ENCODE measurements around the gene KITLG. TPM values are rescaled to one million over a fixed set of nuclear protein-coding genes. Genes with fewer than 3 reads are reported as not detected.

Gene KITLG
- total RNA-seq, 1 experiment from 2014 or later, result 32.5 TPM

DNA sequence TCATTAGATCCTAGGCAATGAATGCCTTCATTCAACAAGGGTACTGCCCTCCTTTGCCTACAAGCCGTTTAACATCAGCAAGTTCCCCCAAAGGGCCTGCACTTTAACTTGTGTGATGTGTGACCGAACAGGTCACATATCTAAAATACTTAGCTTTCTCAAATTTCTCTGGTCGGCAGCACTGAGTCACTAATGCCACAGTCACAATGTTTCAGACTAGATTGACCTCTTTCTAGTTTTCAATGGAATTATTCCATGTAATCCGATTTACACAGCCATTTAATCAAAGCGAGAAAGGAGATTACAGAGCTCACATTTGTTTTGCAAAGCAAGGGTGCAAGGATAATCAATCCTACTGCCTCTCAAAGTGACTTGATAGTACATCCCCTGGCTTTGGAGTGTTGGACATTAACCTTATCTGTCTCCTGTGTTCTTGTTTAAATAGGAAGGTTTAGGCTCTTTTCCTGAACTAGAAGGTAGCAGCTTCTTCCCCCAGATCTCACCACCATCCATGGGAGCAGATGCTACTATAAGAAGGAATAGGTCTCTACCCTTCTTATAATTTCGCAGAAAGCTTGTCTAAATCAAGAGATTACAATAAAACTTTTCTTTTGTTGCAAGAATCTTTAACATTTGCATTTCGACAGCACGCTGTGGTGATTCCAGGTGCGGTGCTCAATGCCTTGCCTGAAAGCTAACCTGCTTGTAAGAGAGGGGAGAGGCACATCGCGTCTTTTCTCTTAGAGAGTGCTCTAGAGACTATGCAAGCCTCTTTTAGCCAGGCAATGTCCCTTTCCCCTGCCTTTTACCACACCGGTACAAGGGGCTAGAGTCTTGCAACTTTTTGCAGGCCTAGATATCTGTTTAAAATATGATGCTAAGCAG, 1.8 kb downstream of the KITLG start:
- in situ Hi-C loops (cut with HindIII; ENCODE audit: low pct_unique_long_range_greater_than_20kb, low sequenced_read_pairs), result no loop called here

DNA sequence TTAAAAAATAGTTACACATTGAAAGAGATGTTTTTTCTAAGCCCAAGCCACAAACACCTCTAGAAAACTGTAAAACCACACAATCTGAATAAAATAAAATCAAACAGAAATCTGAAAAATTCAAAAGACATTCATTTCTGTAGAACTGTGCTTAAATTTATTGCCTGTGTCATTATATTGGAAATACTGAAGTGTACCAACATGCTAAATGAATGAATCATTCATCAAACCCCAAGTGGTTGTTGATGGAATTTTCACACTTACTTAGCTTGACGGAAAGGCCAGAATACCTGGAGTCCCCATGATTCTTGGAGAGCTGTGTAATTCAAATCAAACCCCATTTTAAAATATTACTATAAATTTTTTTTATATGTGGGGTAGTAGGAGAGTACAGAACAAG, 2.7 kb downstream of the KITLG start:
- peak; percentile 38 for DNase-seq (ENCODE audit: low read depth)
- in situ Hi-C loops (cut with HindIII; ENCODE audit: low pct_unique_long_range_greater_than_20kb, low sequenced_read_pairs), result no loop called here

More for the DNA sequence above, 1.8 kb downstream of the KITLG start:
- DNase-seq (ENCODE audit: low read depth), result peak; percentile 39

DNA sequence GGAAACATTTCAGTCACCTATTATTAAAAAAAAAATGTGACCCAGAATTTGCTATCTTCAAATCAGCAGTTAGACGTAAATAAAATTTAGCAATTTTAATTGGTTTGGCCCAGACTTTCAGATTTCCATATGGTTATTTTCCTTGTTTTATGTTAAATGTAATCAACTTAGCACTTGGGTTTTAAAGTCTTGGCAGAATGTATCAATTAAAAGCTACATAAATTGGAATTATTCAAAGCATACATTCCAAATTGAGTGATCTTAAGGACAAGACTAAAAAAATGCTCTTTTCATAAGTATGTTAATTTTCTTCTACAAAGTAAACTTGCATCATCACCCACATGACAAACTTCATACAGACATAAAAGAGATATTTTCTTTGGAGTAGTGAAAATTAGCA, 3.4 kb downstream of the KITLG start:
- DNase-seq (ENCODE audit: low read depth), result no peak
- in situ Hi-C loops (cut with HindIII; ENCODE audit: low pct_unique_long_range_greater_than_20kb, low sequenced_read_pairs), result no loop called here

DNA sequence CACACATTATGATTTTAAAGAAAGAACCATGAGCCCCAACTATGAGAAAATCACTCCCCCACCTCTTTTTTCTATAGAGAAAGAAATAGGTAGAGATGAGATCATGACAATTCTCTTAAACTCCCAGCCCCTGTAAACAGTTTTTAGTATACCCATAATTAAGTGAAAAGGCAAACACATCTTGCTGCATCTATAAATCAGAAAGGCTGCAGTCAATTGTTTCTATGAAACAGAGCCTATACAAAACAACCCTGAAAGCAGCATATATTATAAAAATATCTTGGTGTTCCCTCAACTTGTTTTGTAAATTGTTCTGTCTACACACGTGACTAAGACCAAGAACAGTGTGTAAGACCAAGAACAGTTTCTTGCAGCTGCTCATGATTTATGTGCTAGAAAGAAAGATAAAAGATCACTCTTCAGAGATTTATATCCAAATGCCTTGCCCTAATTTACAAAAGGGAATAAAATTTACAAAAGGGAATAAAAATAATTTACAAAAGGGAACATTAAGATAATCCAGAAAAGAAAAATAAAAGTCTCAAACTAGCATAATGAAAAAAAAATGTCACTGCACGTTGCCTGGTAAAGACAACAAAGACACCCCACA, 4.8 kb downstream of the KITLG start:
- no peak for DNase-seq (ENCODE audit: low read depth)
- in situ Hi-C loops (cut with HindIII; ENCODE audit: low pct_unique_long_range_greater_than_20kb, low sequenced_read_pairs), result no loop called here

DNA sequence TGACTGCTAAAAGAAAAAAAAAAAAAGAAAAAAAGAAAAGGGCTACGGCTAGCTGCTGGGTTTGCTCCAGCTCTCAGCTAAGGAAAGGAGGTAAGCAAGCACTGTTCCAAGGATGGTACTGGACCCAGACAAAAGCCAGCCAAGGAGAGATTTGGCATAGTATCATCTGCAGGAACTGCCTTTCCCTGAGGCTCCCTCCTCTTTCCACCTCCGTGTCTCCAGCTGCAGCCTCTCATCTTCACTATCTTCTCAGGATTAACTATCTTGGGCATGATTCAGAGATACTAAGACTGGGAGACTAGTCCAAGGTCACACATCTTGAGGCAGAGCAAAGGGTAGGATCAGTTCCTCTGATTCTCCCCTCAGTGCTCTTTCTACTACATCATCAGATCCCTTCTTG, 6.0 kb downstream of the KITLG start:
- in situ Hi-C loops (cut with HindIII; ENCODE audit: low pct_unique_long_range_greater_than_20kb, low sequenced_read_pairs), result no loop called here
- no peak for DNase-seq (ENCODE audit: low read depth)

DNA sequence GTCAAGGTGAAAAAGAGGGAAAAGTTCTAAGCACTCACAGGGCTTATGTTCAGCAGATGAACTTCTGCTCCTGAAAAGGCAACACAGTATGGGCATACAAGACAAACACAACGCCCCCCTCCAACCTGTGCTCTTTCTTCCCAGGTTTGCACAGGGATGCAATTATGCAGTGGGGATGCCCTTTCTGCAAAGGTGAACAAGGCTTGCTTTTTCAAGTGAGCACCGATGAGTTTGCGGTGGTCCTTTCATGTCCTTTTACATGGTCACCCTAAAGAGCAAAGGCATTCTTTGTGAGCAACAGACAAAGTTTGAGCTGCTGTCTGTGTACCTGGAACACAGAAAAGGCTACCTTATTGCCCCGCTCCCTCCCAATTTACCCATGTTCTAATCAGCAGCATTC, 6.7 kb downstream of the KITLG start:
- in situ Hi-C loops (cut with HindIII; ENCODE audit: low pct_unique_long_range_greater_than_20kb, low sequenced_read_pairs), result no loop called here
- DNase-seq (ENCODE audit: low read depth), result no peak

DNA sequence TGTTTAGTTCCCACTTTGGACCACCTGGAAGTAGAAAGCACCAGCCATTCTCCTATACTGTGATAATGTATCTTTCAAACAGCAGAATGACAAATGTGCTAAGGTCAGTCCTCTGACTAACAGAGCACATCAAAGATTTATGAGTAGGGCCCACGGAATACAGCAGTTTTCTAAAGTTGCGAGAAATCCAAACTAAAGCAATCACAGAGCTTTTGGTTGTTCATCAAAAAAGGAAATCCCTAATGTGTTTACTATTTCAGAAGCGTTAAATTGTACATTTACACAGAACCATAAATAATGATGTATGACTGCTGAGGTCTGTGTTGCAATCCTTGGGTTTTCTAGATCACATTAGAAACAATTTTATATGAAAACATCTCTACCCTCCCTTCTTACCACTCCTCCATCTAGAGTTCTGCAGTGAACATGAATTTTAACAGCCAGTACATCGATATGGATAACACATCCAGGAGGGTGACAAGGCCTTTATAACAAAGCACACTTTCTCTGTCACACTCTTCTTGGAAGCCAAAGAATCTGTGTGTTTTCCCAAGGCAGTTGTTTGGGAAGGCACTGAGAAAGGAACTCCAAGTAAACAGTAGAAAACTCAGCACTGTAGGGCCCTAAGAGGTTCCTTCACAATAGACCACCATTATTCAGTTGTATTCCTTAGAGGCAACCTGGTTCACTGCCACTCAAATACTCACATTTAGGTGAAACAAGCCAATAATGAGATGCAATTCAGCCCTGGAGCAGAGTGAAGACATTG, 7.3 kb downstream of the KITLG start:
- DNase-seq (ENCODE audit: low read depth), result no peak

DNA sequence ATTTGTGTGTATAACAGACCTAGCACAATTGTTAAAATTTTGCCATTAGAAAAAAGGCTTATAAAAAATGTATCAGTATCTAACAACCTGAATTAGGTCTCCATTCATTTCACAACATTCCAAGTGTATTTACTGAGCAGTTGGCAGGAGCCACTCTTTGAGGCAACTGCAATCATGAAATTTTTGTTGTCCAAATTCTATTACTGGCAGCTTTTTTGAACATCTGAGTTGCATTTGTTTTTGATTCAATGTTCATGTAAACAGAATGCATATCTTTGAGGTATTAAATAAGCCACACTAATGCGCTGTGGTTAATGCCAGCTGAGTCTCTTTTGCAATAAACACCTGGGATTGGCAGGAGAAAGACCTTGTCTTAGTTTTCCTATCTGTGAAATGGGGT, 8.7 kb downstream of the KITLG start:
- no peak for DNase-seq (ENCODE audit: low read depth)
- in situ Hi-C loops (cut with HindIII; ENCODE audit: low pct_unique_long_range_greater_than_20kb, low sequenced_read_pairs), result no loop called here

More for the DNA sequence above, 7.3 kb downstream of the KITLG start:
- in situ Hi-C loops (cut with HindIII; ENCODE audit: low pct_unique_long_range_greater_than_20kb, low sequenced_read_pairs), result no loop called here

DNA sequence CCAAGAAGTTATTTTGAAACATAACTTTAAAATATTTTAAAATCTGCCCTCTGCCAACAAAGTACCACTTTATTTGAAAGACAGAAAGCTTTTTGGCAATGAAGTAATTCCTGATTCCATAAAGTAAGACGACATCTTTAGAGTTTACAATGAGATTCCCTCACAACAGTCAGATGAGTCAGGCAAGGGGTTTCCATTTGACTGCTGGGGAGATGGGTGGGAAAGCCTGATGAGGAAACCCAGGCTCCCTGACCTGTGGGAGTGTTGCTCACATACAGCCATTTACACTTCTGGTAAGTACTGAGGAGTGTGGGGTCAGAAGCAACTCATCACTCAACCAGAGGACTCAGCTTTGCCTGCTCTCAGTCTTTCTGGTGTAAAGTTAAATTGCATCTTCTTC, 10.2 kb downstream of the KITLG start:
- DNase-seq (ENCODE audit: low read depth), result no peak
- in situ Hi-C loops (cut with HindIII; ENCODE audit: low pct_unique_long_range_greater_than_20kb, low sequenced_read_pairs), result no loop called here

DNA sequence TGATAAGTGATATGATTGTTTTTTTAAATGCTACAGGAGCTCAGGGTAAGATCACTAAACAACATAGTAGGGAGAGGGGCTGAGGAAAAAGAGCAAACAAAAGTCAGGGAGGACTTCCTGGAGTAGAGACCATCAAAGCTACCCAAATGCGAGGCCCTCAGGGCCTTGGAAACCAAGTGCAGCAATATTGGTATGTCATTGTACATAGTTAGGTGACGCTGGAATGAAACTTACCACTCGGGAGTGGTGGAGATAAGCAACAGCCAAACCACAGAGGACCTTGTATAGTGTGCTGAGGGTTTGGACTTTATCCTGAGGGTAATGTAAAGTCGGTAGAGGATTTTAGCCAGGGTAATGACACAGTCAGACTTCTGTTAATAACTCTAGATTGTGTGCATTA, 13.8 kb downstream of the KITLG start:
- in situ Hi-C loops (cut with HindIII; ENCODE audit: low pct_unique_long_range_greater_than_20kb, low sequenced_read_pairs), result no loop called here
- no peak for DNase-seq (ENCODE audit: low read depth)

DNA sequence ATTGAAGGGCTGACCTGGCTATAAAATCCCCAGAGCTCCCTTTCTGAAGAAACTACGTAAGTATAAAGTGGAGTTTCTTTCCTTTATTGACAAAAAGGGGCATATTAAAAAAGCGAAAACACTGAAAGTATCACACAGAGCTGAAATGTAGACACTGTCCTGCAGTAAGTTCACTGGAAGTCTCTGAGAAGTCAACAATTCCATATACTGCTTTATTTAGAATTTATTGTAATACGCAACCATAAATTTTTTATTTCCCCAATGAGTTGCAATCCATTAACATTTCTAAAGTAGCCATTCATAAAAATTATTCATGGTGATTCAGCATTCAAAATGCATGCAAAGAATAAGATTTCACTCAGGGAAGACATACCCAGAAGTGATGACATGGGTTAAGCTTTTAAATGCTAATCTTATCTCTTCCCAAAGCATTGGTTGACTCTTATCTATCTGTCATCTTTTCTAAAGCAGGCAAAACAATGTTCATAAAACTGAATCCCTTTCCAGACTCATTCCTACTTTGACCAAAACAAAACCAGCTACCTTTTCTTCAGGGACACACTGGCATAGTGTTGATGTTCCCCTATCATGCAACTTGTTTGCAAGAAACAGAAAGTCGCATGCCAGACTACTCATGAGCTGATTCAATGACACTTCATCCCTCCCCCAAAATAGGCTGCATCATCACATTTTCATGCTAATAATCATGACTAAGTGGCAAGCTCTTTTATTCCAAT, 17.3 kb downstream of the KITLG start:
- no peak for DNase-seq (ENCODE audit: low read depth)

DNA sequence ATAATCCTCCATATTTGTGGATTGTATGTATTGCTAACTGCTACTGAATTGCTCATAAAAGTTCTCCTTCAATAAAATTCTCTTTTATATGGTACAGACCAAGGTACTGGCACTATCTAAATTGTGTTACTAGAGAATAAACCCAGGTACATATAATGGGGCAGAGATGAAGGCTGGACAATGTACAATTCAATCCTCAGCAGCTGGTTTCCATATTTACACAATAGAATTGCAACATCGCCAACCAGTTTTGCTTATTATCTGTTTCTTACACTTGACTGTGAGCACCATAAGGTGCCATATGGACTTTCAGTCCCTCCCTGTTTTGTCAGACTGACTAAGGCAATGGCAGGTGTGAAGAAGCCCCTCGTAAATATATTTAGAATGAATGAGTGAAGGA, 18.1 kb downstream of the KITLG start:
- in situ Hi-C loops (cut with HindIII; ENCODE audit: low pct_unique_long_range_greater_than_20kb, low sequenced_read_pairs), result no loop called here
- DNase-seq (ENCODE audit: low read depth), result no peak

More for the DNA sequence above, 17.3 kb downstream of the KITLG start:
- in situ Hi-C loops (cut with HindIII; ENCODE audit: low pct_unique_long_range_greater_than_20kb, low sequenced_read_pairs), result no loop called here

DNA sequence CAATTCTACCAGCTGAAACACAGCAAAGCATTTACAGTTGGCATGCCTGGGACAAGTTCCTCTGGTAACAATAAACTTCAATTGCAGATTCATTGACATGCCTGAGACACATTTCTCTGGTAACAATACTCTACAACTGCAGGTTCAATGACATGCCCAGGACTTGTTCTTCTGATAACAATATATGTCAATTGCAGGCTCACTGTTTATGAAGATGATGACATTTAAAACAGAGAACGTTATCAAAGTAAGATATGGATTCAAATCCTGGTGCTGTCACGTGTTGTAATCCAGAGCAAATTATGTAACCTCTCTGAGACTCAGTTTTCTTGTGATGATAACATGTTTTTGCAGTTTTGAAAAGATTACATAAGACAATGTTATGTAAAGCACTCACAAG, 20.5 kb downstream of the KITLG start:
- in situ Hi-C loops (cut with HindIII; ENCODE audit: low pct_unique_long_range_greater_than_20kb, low sequenced_read_pairs), result no loop called here
- DNase-seq (ENCODE audit: low read depth), result no peak

DNA sequence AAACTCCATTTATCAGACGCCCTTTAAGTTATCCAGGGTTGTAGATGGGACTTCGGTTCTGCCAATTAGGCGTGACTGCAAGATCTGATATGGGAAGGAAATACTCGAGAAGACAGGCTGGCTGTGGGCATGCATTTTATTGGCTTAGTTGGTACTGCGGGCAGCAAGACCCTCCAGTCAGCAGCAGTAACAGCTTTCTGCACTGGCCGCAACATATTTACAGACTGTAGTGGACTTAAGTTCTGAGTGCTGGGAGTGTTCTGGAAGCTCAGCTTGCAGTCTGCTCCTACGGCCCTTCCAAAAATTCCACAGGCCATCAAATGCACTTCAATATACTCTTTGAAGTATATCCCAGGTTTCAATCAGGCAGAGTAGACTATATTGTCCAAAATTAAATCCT, 21.1 kb downstream of the KITLG start:
- no peak for DNase-seq (ENCODE audit: low read depth)
- in situ Hi-C loops (cut with HindIII; ENCODE audit: low pct_unique_long_range_greater_than_20kb, low sequenced_read_pairs), result no loop called here

DNA sequence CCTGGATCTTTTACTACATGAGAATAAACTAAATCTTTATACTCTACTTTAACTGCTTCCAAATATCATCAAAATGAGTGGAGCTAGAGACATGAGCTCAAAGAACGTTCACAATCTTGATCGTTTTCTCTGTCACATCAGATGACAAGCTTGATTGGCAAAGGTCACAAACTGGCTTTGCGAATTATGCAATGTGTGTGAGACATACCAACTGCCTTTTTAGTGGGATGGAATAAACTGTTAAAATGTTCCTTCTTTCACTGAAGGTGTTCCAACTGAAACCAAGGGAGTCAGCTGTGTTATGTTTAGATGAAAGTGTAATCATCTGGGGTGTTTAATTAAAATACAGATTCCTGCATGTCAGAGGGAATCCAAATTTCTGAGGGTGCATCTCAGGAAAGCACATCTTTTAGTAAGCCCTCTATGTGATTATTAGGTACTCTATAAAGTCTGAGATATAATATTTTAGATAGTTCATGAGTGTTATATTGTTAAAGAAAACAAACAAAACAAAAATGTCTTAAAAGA, 21.9 kb downstream of the KITLG start:
- DNase-seq (ENCODE audit: low read depth), result no peak
- in situ Hi-C loops (cut with HindIII; ENCODE audit: low pct_unique_long_range_greater_than_20kb, low sequenced_read_pairs), result no loop called here

DNA sequence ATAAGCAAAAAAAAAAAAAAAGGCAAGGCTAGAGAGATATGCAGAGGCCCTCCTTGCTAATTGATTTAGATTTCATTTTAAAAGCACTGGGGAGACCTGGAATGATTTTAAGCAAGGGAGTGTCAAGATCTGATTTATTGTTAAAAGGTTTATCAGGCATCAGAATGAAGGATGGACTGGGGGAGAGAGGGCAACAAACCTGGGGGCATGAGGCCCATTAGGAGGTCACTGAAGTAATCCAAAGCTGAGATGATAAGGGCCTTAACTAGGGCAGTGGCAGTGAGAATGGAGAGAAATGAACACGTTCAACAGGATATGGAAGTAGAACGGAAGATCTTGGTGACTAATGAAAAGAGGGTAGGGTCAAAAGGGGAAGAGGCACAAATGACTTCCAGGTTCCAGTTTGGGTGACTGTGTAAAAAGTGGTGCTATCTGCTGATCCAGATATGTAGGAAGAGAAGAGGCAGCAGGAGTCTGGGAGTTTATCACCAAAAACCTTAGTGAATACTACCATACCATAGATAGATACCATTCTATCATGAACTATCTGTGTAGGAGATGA, 24.0 kb downstream of the KITLG start:
- in situ Hi-C loops (cut with HindIII; ENCODE audit: low pct_unique_long_range_greater_than_20kb, low sequenced_read_pairs), result no loop called here
- no peak for DNase-seq (ENCODE audit: low read depth)

DNA sequence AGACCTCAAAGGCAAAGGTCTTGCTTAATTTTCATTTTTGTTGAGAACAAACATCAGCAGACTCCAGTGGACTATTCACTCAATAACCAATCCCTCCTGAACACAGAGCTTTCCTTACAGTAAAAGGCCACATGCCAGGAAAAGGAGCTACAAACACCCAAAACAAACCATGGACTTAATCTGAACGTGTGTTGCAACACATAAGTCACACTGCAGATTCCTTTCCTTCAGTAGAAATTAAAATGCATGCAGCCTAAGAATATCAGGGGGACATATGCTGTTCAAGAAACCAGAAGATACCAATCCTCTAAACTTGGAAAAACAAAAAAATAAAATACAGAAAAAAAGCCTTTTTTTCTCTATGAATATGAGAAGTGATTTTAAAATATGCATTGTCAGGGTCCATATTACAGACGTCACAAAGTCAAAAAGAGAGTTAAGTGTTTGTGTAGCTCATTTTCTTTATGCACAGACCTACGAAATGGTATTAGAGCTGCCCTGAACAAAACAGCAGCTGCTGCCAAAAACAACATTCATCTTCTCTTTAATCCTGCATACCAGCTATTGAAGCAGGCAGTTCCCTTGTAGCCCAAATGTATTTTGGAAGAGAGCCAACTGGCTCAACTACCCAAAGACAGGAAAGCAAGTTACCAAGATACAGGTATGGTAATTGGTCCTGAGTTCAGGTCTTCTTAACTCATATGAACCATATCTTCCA, 26.2 kb downstream of the KITLG start:
- DNase-seq (ENCODE audit: low read depth), result peak; percentile 71
- in situ Hi-C loops (cut with HindIII; ENCODE audit: low pct_unique_long_range_greater_than_20kb, low sequenced_read_pairs), result no loop called here

Data from Caki2 (cell line).